Stimulated activated memory B cell treated with anti-CD40 and anti-IgM and Interleukin-4, amounts not matched to agents 10 μg/mL and 1 μg/mL and 100 μg/mL, for 72 hours (primary cell): Measurements from ENCODE around the gene CTNNBIP1.
"Not testable (repeated sequence)": the region's sequence is repeated elsewhere in the genome, so short reads cannot be mapped to it uniquely, and the experiment has no call there.

Experiments
- ATAC-seq: fragments of 150-1000 bp; cut with Tn5 transposase; 2 replicates; pipeline ENCODE4 v1.10.0; 2021
- H3K27ac Mint-ChIP-seq: one replicate; pipeline ENCODE4 v1.8.0; 2022; ENCODE audit warnings: mild to moderate bottlenecking, mixed read lengths
- H3K27me3 Mint-ChIP-seq: one replicate; pipeline ENCODE4 v1.8.0; 2022; ENCODE audit warnings: mixed read lengths
- H3K36me3 Mint-ChIP-seq: one replicate; pipeline ENCODE4 v1.8.0; 2022; ENCODE audit warnings: mixed read lengths
- H3K4me1 Mint-ChIP-seq: one replicate; pipeline ENCODE4 v1.8.0; 2022; ENCODE audit warnings: mixed read lengths
- H3K4me3 Mint-ChIP-seq: one replicate; pipeline ENCODE4 v1.8.0; 2022; ENCODE audit warnings: mild to moderate bottlenecking, moderate library complexity, mixed read lengths
- H3K9me3 Mint-ChIP-seq: one replicate; pipeline ENCODE4 v1.8.0; 2022; ENCODE audit warnings: mixed read lengths

The CTNNBIP1 gene

GRCh38 chr1:9910076-9910422, at the start of gene CTNNBIP1:
Gene CTNNBIP1 (minus strand): TSS chr1:9910269. CDS start chr1:9872064, 38,205 bp downstream.
- H3K4me3 Mint-ChIP-seq: peak within 1 kb of the TSS; percentile 94
- ATAC-seq: peak; percentile 92
- H3K9me3 Mint-ChIP-seq: no peaks in the 10 kb centered on the region
- H3K36me3 Mint-ChIP-seq: no peaks in the 10 kb centered on the region
- H3K27me3 Mint-ChIP-seq: no peaks in the 10 kb centered on the region
- H3K4me1 Mint-ChIP-seq: peaks cover 28% of the 10 kb centered on the region
- peak within 1 kb of the TSS; percentile 95 for H3K27ac Mint-ChIP-seq

GRCh38 chr1:9957726-9958125, 47.7 kb upstream of the CTNNBIP1 start:
- Mint-ChIP-seq H3K27me3 (no peaks in the 10 kb centered on the region), H3K9me3 (no peaks in the 10 kb centered on the region)

GRCh38 chr1:9946315-9946714, 36.2 kb upstream of the CTNNBIP1 start:
- H3K27ac Mint-ChIP-seq: no peak overlapping the region
- no peak for ATAC-seq
- no peak overlapping the region for H3K4me3 Mint-ChIP-seq
- no peaks in the 10 kb centered on the region for H3K9me3 Mint-ChIP-seq
- H3K4me1 Mint-ChIP-seq: peaks cover 32% of the 10 kb centered on the region
- H3K36me3 Mint-ChIP-seq: peaks cover 13% of the 10 kb centered on the region
- H3K27me3 Mint-ChIP-seq: no peaks in the 10 kb centered on the region

More at GRCh38 chr1:9957726-9958125, 47.7 kb upstream of the CTNNBIP1 start:
- Mint-ChIP-seq H3K27ac (no peak overlapping the region), H3K4me3 (no peak overlapping the region), H3K4me1 (peaks cover 18% of the 10 kb centered on the region), H3K36me3 (no peaks in the 10 kb centered on the region)
- no peak for ATAC-seq

GRCh38 chr1:9942939-9943788, 33.1 kb upstream of the CTNNBIP1 start, which contains the start of the genes LZIC and NMNAT1:
Gene LZIC (minus strand): TSS chr1:9943391. CDS start chr1:9936619, 6,772 bp downstream.
Gene NMNAT1 (plus strand): TSS chr1:9943475. CDS start chr1:9972074, 28,599 bp downstream.
- peaks cover 21% of the 10 kb centered on the region for H3K4me1 Mint-ChIP-seq
- H3K36me3 Mint-ChIP-seq: peaks cover 19% of the 10 kb centered on the region
- H3K27ac Mint-ChIP-seq: peak within 1 kb of the TSS; percentile 94
- no peaks in the 10 kb centered on the region for H3K27me3 Mint-ChIP-seq
- peak within 1 kb of the TSS; percentile 88 for H3K4me3 Mint-ChIP-seq
- peak; percentile 99 for ATAC-seq
- H3K9me3 Mint-ChIP-seq: no peaks in the 10 kb centered on the region

- Mint-ChIP-seq H3K4me3 (peak overlapping the region; percentile 88), H3K9me3 (no peaks in the 10 kb centered on the region), H3K4me1 (peaks cover 21% of the 10 kb centered on the region), H3K36me3 (peaks cover 12% of the 10 kb centered on the region), H3K27ac (peak overlapping the region; percentile 94), H3K27me3 (no peaks in the 10 kb centered on the region)
- ATAC-seq: peak; percentile 70
Measured at GRCh38 chr1:9942399-9942938, 32.4 kb upstream of the CTNNBIP1 start.

GRCh38 chr1:9929431-9930385, 19.6 kb upstream of the CTNNBIP1 start:
- Mint-ChIP-seq H3K4me3 (no peak overlapping the region), H3K4me1 (peaks cover 5% of the 10 kb centered on the region), H3K27me3 (no peaks in the 10 kb centered on the region), H3K27ac (no peak overlapping the region), H3K36me3 (peaks cover 33% of the 10 kb centered on the region), H3K9me3 (no peaks in the 10 kb centered on the region)
- ATAC-seq: no peak

GRCh38 chr1:9927259-9927658, 17.2 kb upstream of the CTNNBIP1 start:
- Mint-ChIP-seq H3K4me3 (no peak overlapping the region), H3K36me3 (peaks cover 24% of the 10 kb centered on the region), H3K4me1 (peaks cover 5% of the 10 kb centered on the region), H3K9me3 (no peaks in the 10 kb centered on the region), H3K27me3 (no peaks in the 10 kb centered on the region), H3K27ac (peak overlapping the region; percentile 46)
- no peak for ATAC-seq

- Mint-ChIP-seq H3K4me1 (no peaks in the 10 kb centered on the region), H3K36me3 (peaks cover 5% of the 10 kb centered on the region), H3K4me3 (no peak overlapping the region), H3K27ac (no peak overlapping the region), H3K27me3 (no peaks in the 10 kb centered on the region), H3K9me3 (no peaks in the 10 kb centered on the region)
- ATAC-seq: no peak
Measured at GRCh38 chr1:9922342-9922741, 12.3 kb upstream of the CTNNBIP1 start.

GRCh38 chr1:9920606-9921005, 10.5 kb upstream of the CTNNBIP1 start:
- Mint-ChIP-seq H3K27me3 (no peaks in the 10 kb centered on the region), H3K27ac (no peak overlapping the region), H3K36me3 (no peaks in the 10 kb centered on the region), H3K4me1 (no peaks in the 10 kb centered on the region), H3K4me3 (no peak overlapping the region), H3K9me3 (no peaks in the 10 kb centered on the region)
- ATAC-seq: no peak

GRCh38 chr1:9917901-9918300, 7.8 kb upstream of the CTNNBIP1 start:
- H3K27ac Mint-ChIP-seq: no peak overlapping the region
- no peaks in the 10 kb centered on the region for H3K27me3 Mint-ChIP-seq
- no peak for ATAC-seq
- H3K9me3 Mint-ChIP-seq: no peaks in the 10 kb centered on the region
- no peak overlapping the region for H3K4me3 Mint-ChIP-seq
- no peaks in the 10 kb centered on the region for H3K36me3 Mint-ChIP-seq
- no peaks in the 10 kb centered on the region for H3K4me1 Mint-ChIP-seq

- not testable (repeated sequence) for H3K27ac Mint-ChIP-seq, H3K4me3 Mint-ChIP-seq, H3K9me3 Mint-ChIP-seq, H3K4me1 Mint-ChIP-seq, ATAC-seq, H3K27me3 Mint-ChIP-seq, H3K36me3 Mint-ChIP-seq
Measured at GRCh38 chr1:9917495-9917894, 7.4 kb upstream of the CTNNBIP1 start.

- Mint-ChIP-seq H3K9me3 (no peaks in the 10 kb centered on the region), H3K27ac (no peak overlapping the region), H3K4me3 (no peak overlapping the region), H3K36me3 (no peaks in the 10 kb centered on the region), H3K27me3 (no peaks in the 10 kb centered on the region), H3K4me1 (peaks cover 7% of the 10 kb centered on the region)
- ATAC-seq: no peak
Measured at GRCh38 chr1:9916452-9916851, 6.4 kb upstream of the CTNNBIP1 start.

GRCh38 chr1:9914610-9914937, 4.5 kb upstream of the CTNNBIP1 start:
- H3K36me3 Mint-ChIP-seq: no peaks in the 10 kb centered on the region
- H3K27me3 Mint-ChIP-seq: no peaks in the 10 kb centered on the region

GRCh38 chr1:9912264-9912936, 2.3 kb upstream of the CTNNBIP1 start:
- Mint-ChIP-seq H3K27me3 (no peaks in the 10 kb centered on the region), H3K9me3 (no peaks in the 10 kb centered on the region), H3K36me3 (no peaks in the 10 kb centered on the region), H3K4me3 (peak overlapping the region; percentile 45), H3K4me1 (peaks cover 28% of the 10 kb centered on the region), H3K27ac (peak overlapping the region; percentile 20)
- ATAC-seq: no peak

More at GRCh38 chr1:9914610-9914937, 4.5 kb upstream of the CTNNBIP1 start:
- no peaks in the 10 kb centered on the region for H3K9me3 Mint-ChIP-seq
- H3K4me1 Mint-ChIP-seq: peaks cover 15% of the 10 kb centered on the region
- H3K4me3 Mint-ChIP-seq: no peak overlapping the region
- ATAC-seq: no peak
- H3K27ac Mint-ChIP-seq: no peak overlapping the region
